ENCODE results near the gene KPTN. TPM values are rescaled to one million over a fixed set of nuclear protein-coding genes. Genes with fewer than 3 reads are reported as not detected.

The KPTN gene
- total and polyA plus RNA-seq, 4 donors, result 2.3 to 6.0 (median 4.0) TPM

- Histone ChIP-seq H3K27me3 (ENCODE audit: control insufficient read depth in 4 of 4, insufficient read depth in 4 of 4, low read length in 3 of 4) (peaks cover 0 to 3% (median 0%) of the 10 kb centered on the region in 4 donors), H3K4me3 (ENCODE audit: low read depth in 1 of 3, low read length in 3 of 3) (no peak overlapping the region), H3K36me3 (ENCODE audit: control insufficient read depth in 4 of 4, insufficient read depth in 3 of 4, low read depth in 1 of 4, low read length in 3 of 4) (peaks cover 0 to 3% (median 0%) of the 10 kb centered on the region in 4 donors), H3K9ac (ENCODE audit: low read depth in 1 of 2, low read length in 2 of 2) (no peak overlapping the region), H3K4me1 (ENCODE audit: control insufficient read depth in 4 of 4, insufficient read depth in 4 of 4, low read length in 3 of 4) (peaks cover 0 to 4% (median 0%) of the 10 kb centered on the region in 4 donors), H3K9me3 (ENCODE audit: control insufficient read depth in 4 of 4, low read length in 3 of 4) (no peaks in the 10 kb centered on the region), H3K27ac (ENCODE audit: low read depth in 1 of 2, low read length in 2 of 2) (no peak overlapping the region)
- 91% methylated on average over 17 of the region's 17 CpGs for WGBS
- TF ChIP-seq NR2F2 (IDR thresholded peaks at IDR 0.05) (no peak), TAF1 (conservative IDR thresholded peaks at IDR 0.05) (no peak), EGR1 (IDR thresholded peaks at IDR 0.05; ENCODE audit: low read depth in 2 of 2) (no peak), JUND (IDR thresholded peaks at IDR 0.05) (no peak), YY1 (IDR thresholded peaks at IDR 0.05) (no peak), MAX (IDR thresholded peaks at IDR 0.05) (no peak)
- no peak for DNase-seq (ENCODE audit: low spot score)
Observed at GRCh38 chr19:47476438-47476972, 7.5 kb downstream of the KPTN start.

DNA sequence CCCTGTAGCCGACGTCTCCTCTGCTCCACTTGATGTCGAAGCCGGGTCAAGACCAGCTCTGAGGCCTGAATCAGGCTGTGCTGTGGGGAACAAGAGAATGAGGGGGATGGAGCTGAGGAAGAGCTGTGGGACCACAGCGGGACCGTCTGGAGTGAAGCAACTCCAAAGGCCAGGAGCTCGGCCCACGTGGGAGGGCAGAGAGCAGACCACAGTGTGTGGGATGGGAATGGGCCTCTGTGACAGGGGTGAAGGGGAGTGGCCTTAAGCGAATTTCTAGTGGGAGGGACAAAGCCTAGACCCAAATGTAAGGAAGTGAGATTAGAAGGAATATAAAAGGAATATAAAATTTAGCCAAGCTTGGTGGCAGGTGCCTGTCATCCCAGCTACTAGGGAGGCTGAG is 8.6 kb downstream of the KPTN start:
- no peak overlapping the region for H3K4me3 ChIP-seq (ENCODE audit: low read depth in 1 of 3, low read length in 3 of 3)
- H3K9me3 ChIP-seq (ENCODE audit: control insufficient read depth in 4 of 4, low read length in 3 of 4), result no peaks in the 10 kb centered on the region
- no peak for DNase-seq (ENCODE audit: low spot score)
- H3K27me3 ChIP-seq (ENCODE audit: control insufficient read depth in 4 of 4, insufficient read depth in 4 of 4, low read length in 3 of 4), result peaks cover 0 to 3% (median 0%) of the 10 kb centered on the region in 4 donors
- peaks cover 0 to 4% (median 0%) of the 10 kb centered on the region in 4 donors for H3K4me1 ChIP-seq (ENCODE audit: control insufficient read depth in 4 of 4, insufficient read depth in 4 of 4, low read length in 3 of 4)
- 89% methylated on average over 9 of the region's 9 CpGs for WGBS
- H3K27ac ChIP-seq (ENCODE audit: low read depth in 1 of 2, low read length in 2 of 2), result no peak overlapping the region
- no peak overlapping the region for H3K9ac ChIP-seq (ENCODE audit: low read depth in 1 of 2, low read length in 2 of 2)
- TF ChIP-seq, protein P1, sequence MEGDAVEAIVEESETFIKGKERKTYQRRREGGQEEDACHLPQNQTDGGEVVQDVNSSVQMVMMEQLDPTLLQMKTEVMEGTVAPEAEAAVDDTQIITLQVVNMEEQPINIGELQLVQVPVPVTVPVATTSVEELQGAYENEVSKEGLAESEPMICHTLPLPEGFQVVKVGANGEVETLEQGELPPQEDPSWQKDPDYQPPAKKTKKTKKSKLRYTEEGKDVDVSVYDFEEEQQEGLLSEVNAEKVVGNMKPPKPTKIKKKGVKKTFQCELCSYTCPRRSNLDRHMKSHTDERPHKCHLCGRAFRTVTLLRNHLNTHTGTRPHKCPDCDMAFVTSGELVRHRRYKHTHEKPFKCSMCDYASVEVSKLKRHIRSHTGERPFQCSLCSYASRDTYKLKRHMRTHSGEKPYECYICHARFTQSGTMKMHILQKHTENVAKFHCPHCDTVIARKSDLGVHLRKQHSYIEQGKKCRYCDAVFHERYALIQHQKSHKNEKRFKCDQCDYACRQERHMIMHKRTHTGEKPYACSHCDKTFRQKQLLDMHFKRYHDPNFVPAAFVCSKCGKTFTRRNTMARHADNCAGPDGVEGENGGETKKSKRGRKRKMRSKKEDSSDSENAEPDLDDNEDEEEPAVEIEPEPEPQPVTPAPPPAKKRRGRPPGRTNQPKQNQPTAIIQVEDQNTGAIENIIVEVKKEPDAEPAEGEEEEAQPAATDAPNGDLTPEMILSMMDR (IDR thresholded peaks at IDR 0.05; ENCODE audit: low read depth, low read length, missing input control), result no peak
- TF ChIP-seq JUND (IDR thresholded peaks at IDR 0.05), result no peak
- no peak for TF ChIP-seq ATF3 (IDR thresholded peaks at IDR 0.05)
- TF ChIP-seq FOXA1 (IDR thresholded peaks at IDR 0.05), result no peak
- no peak for TF ChIP-seq RXRA (IDR thresholded peaks at IDR 0.05)
- TF ChIP-seq GABPA (IDR thresholded peaks at IDR 0.05 in 1 of 2, conservative IDR thresholded peaks at IDR 0.05 in 1 of 2), result no peak
- TF ChIP-seq MAX (IDR thresholded peaks at IDR 0.05), result no peak
- TF ChIP-seq NR2F2 (IDR thresholded peaks at IDR 0.05), result no peak
- no peak for TF ChIP-seq HNF4G (IDR thresholded peaks at IDR 0.05)
- TF ChIP-seq HNF4A (conservative IDR thresholded peaks at IDR 0.05), result no peak
- TF ChIP-seq EGR1 (IDR thresholded peaks at IDR 0.05; ENCODE audit: low read depth in 2 of 2), result no peak
- TF ChIP-seq SP1 (IDR thresholded peaks at IDR 0.05), result no peak
- TF ChIP-seq TAF1 (conservative IDR thresholded peaks at IDR 0.05), result no peak
- no peak for TF ChIP-seq YY1 (IDR thresholded peaks at IDR 0.05)
- TF ChIP-seq, protein P2, sequence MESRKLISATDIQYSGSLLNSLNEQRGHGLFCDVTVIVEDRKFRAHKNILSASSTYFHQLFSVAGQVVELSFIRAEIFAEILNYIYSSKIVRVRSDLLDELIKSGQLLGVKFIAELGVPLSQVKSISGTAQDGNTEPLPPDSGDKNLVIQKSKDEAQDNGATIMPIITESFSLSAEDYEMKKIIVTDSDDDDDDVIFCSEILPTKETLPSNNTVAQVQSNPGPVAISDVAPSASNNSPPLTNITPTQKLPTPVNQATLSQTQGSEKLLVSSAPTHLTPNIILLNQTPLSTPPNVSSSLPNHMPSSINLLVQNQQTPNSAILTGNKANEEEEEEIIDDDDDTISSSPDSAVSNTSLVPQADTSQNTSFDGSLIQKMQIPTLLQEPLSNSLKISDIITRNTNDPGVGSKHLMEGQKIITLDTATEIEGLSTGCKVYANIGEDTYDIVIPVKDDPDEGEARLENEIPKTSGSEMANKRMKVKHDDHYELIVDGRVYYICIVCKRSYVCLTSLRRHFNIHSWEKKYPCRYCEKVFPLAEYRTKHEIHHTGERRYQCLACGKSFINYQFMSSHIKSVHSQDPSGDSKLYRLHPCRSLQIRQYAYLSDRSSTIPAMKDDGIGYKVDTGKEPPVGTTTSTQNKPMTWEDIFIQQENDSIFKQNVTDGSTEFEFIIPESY (IDR thresholded peaks at IDR 0.05), result no peak
- TF ChIP-seq RAD21 (IDR thresholded peaks at IDR 0.05), result no peak
- TF ChIP-seq FOXA2 (IDR thresholded peaks at IDR 0.05), result no peak
- TF ChIP-seq, protein P3, sequence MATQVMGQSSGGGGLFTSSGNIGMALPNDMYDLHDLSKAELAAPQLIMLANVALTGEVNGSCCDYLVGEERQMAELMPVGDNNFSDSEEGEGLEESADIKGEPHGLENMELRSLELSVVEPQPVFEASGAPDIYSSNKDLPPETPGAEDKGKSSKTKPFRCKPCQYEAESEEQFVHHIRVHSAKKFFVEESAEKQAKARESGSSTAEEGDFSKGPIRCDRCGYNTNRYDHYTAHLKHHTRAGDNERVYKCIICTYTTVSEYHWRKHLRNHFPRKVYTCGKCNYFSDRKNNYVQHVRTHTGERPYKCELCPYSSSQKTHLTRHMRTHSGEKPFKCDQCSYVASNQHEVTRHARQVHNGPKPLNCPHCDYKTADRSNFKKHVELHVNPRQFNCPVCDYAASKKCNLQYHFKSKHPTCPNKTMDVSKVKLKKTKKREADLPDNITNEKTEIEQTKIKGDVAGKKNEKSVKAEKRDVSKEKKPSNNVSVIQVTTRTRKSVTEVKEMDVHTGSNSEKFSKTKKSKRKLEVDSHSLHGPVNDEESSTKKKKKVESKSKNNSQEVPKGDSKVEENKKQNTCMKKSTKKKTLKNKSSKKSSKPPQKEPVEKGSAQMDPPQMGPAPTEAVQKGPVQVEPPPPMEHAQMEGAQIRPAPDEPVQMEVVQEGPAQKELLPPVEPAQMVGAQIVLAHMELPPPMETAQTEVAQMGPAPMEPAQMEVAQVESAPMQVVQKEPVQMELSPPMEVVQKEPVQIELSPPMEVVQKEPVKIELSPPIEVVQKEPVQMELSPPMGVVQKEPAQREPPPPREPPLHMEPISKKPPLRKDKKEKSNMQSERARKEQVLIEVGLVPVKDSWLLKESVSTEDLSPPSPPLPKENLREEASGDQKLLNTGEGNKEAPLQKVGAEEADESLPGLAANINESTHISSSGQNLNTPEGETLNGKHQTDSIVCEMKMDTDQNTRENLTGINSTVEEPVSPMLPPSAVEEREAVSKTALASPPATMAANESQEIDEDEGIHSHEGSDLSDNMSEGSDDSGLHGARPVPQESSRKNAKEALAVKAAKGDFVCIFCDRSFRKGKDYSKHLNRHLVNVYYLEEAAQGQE (IDR thresholded peaks at IDR 0.05), result no peak
- H3K36me3 ChIP-seq (ENCODE audit: control insufficient read depth in 4 of 4, insufficient read depth in 3 of 4, low read depth in 1 of 4, low read length in 3 of 4), result peaks cover 0 to 3% (median 0%) of the 10 kb centered on the region in 4 donors

Measured in liver (tissue), 9 donors.